Measurements from ENCODE around the gene ASIC2. TPM values are rescaled to one million over a fixed set of nuclear protein-coding genes. Genes with fewer than 3 reads are reported as not detected.

The ASIC2 gene
- total and polyA plus RNA-seq, 9 of the 15 experiments (the other 6 are each of a cell fraction or from before 2014, with no cell fraction given) = not detected

- Histone ChIP-seq H2AFZ (ENCODE audit: low read depth, low read length) (no peak overlapping the region), H3K4me3 (no peak overlapping the region), H3K27me3 (ENCODE audit: control insufficient read depth in 2 of 2, insufficient read depth in 2 of 2, low read length in 2 of 2) (peaks cover 20 to 76% of the 10 kb centered on the region in 2 experiments), H3K9me1 (ENCODE audit: control insufficient read depth, insufficient read depth, low read length) (peaks cover 3% of the 10 kb centered on the region), H3K27ac (ENCODE audit: extremely low read depth, low read depth, low read length) (no peak overlapping the region), H3K36me3 (ENCODE audit: control insufficient read depth, insufficient read depth, low read length) (no peaks in the 10 kb centered on the region), H3K9ac (ENCODE audit: insufficient read depth in 1 of 2, low read depth in 2 of 2, low read length in 2 of 2) (no peak overlapping the region), H4K20me1 (replicated peaks; ENCODE audit: control insufficient read depth, insufficient read depth, low read length) (0 out of 2 replicates have a peak, but pooled peaks cover 5% of the 10 kb centered on the region), H3K4me2 (ENCODE audit: insufficient read depth, low read length) (no peak overlapping the region), H3K4me1 (replicated peaks in 1 of 2; ENCODE audit: control insufficient read depth in 2 of 2, insufficient read depth in 2 of 2, low read length in 2 of 2) (peaks cover 0 to 3% of the 10 kb centered on the region in 2 experiments; a peak in 2 of 5 replicates), H3K9me3 (replicated peaks; ENCODE audit: control insufficient read depth, insufficient read depth, low read depth, low read length) (no peaks in the 10 kb centered on the region), H3K79me2 (ENCODE audit: control insufficient read depth, insufficient read depth, low read length) (no peaks in the 10 kb centered on the region)
- ATAC-seq (no peak; the same call in 2 of the 3 replicates), FAIRE-seq (no peak), DNase-seq (ENCODE audit: extremely low read depth in 1 of 4, low spot score in 3 of 4) (no peak)
- BruUV-seq (replicated peaks) = no TSS peak
- POLR2A ChIA-PET = interaction anchor here (0.7 to 0.9 kb wide), 2 partner anchors 142 to 1716 kb away, joined by 3 read pairs; no protein-coding TSS in a partner anchor
- intact Hi-C loops (cut with micrococcal nuclease) = no loop called here
- in situ Hi-C loops (cut with MboI) = no loop called here
- TF ChIP-seq RAD21 (CRISPR knock-in tag; conservative IDR thresholded peaks at IDR 0.05 in 1 of 2, IDR thresholded peaks at IDR 0.05 in 1 of 2) (0 out of 4 replicates have a peak, but pooled peaks of 1 of the 2 experiments have one; percentile 8), IFI16 (CRISPR knock-in tag; IDR thresholded peaks at IDR 0.05) (no peak), CTCF (IDR thresholded peaks at IDR 0.05 in 2 of 3, conservative IDR thresholded peaks at IDR 0.05 in 1 of 3; ENCODE audit: insufficient read depth in 2 of 3, low read depth in 1 of 3, low read length in 3 of 3) (0 out of 6 replicates have a peak, but pooled peaks of 1 of the 3 experiments have one; percentile 7), IRF9 (tag; IDR thresholded peaks at IDR 0.05) (no peak), FUS (optimal IDR thresholded peaks at IDR 0.05; ENCODE audit: low read depth, low read length) (no peak), ESRRB (CRISPR knock-in tag; IDR thresholded peaks at IDR 0.05; ENCODE audit: borderline replicate concordance) (no peak)
- CTCF ChIA-PET (ENCODE audit: low intra/inter-chr PET ratio) = no interaction called here
- WGBS (ENCODE audit: insufficient coverage, low coverage, missing lambda C conversion rate) = 4% methylated on average over 6 of the region's 6 CpGs
Measured at GRCh38 chr17:33016920-33017319, 276.2 kb downstream of the ASIC2 start.
